Motor neuron (in vitro differentiated cells): ENCODE measurements around the gene P3R3URF. TPM values are rescaled to one million over a fixed set of nuclear protein-coding genes. Genes with fewer than 3 reads are reported as not detected.

Source experiments
- ATAC-seq, 8 experiments: fragments of 200-7000 bp; cut with Tn5 transposase; replicated peaks in 6 of 8; 2 replicates each; pipeline ENCODE4 v1.8.0; 2021; ENCODE audit warnings: mild to moderate bottlenecking in 8 of 8, moderate library complexity in 8 of 8
- H3K27ac ChIP-seq, 2 donors: fragments of 250-450 bp; sonication (Bioruptor Pico); 2 replicates each; pipeline ENCODE4 v1.9.0; 2021; ENCODE audit warnings: antibody characterized with exemption in 2 of 2, mild to moderate bottlenecking in 2 of 2, moderate library complexity in 1 of 2
- H3K4me1 ChIP-seq, 2 donors: fragments of 250-450 bp; sonication (Bioruptor Pico); replicated peaks in 1 of 2; 2 replicates each; pipeline ENCODE4 v1.6.1; 2021; ENCODE audit warnings: antibody characterized with exemption in 2 of 2, mild to moderate bottlenecking in 2 of 2, moderate library complexity in 1 of 2
- H3K4me3 ChIP-seq, 5 donors: fragments of 250-450 bp; sonication (Bioruptor Pico); 2 replicates each; pipeline ENCODE4 v1.9.0; 2021; ENCODE audit warnings: antibody characterized with exemption in 5 of 5, mild to moderate bottlenecking in 5 of 5, moderate library complexity in 4 of 5
- WGBS, 10 experiments: fragments of 450-650 bp; shearing (Covaris generic); methylation state at CpG; one replicate each; pipeline ENCODE4 v1.0.0; 2022; 5-methylcytosine and 5-hydroxymethylcytosine counted together
- in situ Hi-C, 9 experiments: fragments of 400-800 bp; cut with MboI; loops; one replicate each; pipeline ENCODE4 v1.15.0; 2021; ENCODE audit warnings: low sequenced_read_pairs in 9 of 9, low pct_unique_long_range_greater_than_20kb in 2 of 9; ENCODE audit not compliant: unreplicated experiment in 9 of 9
- total RNA-seq, 8 experiments: library from RNA; unstranded; fragments of 300-600 nt; gene quantifications; 2 replicates each; pipeline versions ENCODE4 v1.2.3 to v1.2.4, GENCODE V29; 2022

The P3R3URF gene
- total RNA-seq, 8 experiments from 2014 or later: not detected

- Histone ChIP-seq H3K4me1 (peaks cover 9 to 12% of the 10 kb centered on the region in 2 donors), H3K27ac (no peak overlapping the region), H3K4me3 (no peak overlapping the region)
- WGBS, 10 experiments: 20 to 67% (median 48%) methylated on average over 1 to 3 of the region's 3 CpGs; no CpG with 5 or more reads in 3 of the 10 experiments
- peak in 3 of 8 experiments; percentile 47 to 72 (median 47) for ATAC-seq
- in situ Hi-C loops: no loop called here
Observed at GRCh38 chr1:46205791-46206190, 29.5 kb upstream of the P3R3URF start.

GRCh38 chr1:46205141-46205540 lies 28.9 kb upstream of the P3R3URF start:
- Histone ChIP-seq H3K4me3 (no peak overlapping the region), H3K4me1 (peaks cover 9 to 12% of the 10 kb centered on the region in 2 donors), H3K27ac (no peak overlapping the region)
- in situ Hi-C loops: no loop called here
- 0 to 100% (median 72%) methylated on average over 1 to 3 of the region's 3 CpGs; no CpG with 5 or more reads in 1 of the 10 experiments for WGBS, 10 experiments
- no peak for ATAC-seq

- in situ Hi-C loops: no loop called here
- Histone ChIP-seq H3K27ac (no peak overlapping the region), H3K4me3 (peak overlapping the region in 2 of 5 donors; percentile 45 to 91), H3K4me1 (peaks cover 9 to 12% of the 10 kb centered on the region in 2 donors)
- ATAC-seq: no peak
- WGBS, 10 experiments: 76 to 88% (median 78%) methylated on average over 1 to 5 of the region's 5 CpGs; no CpG with 5 or more reads in 7 of the 10 experiments
Observed at GRCh38 chr1:46204406-46204742, 28.1 kb upstream of the P3R3URF start.

- Histone ChIP-seq H3K4me3 (peak overlapping the region; percentile 45 to 91 (median 57)), H3K27ac (no peak overlapping the region), H3K4me1 (peaks cover 9 to 15% of the 10 kb centered on the region in 2 donors)
- 0 to 69% (median 17%) methylated on average over 1 to 10 of the region's 14 CpGs; no CpG with 5 or more reads in 1 of the 10 experiments for WGBS, 10 experiments
- in situ Hi-C loops: no loop called here
- peak in 7 of 8 experiments; percentile 1 to 7 (median 5) for ATAC-seq
Observed at GRCh38 chr1:46203738-46204405, 27.6 kb upstream of the P3R3URF start.

GRCh38 chr1:46199233-46199749 lies 23.0 kb upstream of the P3R3URF start:
- Histone ChIP-seq H3K4me3 (no peak overlapping the region), H3K27ac (no peak overlapping the region), H3K4me1 (peaks cover 16 to 17% of the 10 kb centered on the region in 2 donors)
- in situ Hi-C loops: loop anchor here in 4 of 9 experiments (25.0 kb wide), 1 partner anchor 162 kb away; no protein-coding TSS in a partner anchor
- no peak for ATAC-seq
- WGBS, 10 experiments: 80 to 100% (median 95%) methylated on average over 1 to 3 of the region's 3 CpGs; no CpG with 5 or more reads in 4 of the 10 experiments

GRCh38 chr1:46197964-46198811 lies 21.9 kb upstream of the P3R3URF start, which contains the start of gene POMGNT1:
POMGNT1 (minus strand) TSS chr1:46198434; CDS start chr1:46197821, 613 bp downstream.
- Histone ChIP-seq H3K27ac (peak within 1 kb of the TSS; percentile 19 to 68), H3K4me3 (peak within 1 kb of the TSS; percentile 41 to 69 (median 58)), H3K4me1 (peaks cover 7 to 14% of the 10 kb centered on the region in 2 donors)
- ATAC-seq: peak; percentile 79 to 90 (median 80)
- 5 to 13% (median 12%) methylated on average over 3 to 16 of the region's 67 CpGs; no CpG with 5 or more reads in 6 of the 10 experiments for WGBS, 10 experiments
- in situ Hi-C loops: loop anchor here in 4 of 9 experiments (25.0 kb wide), 1 partner anchor 161 kb away; no protein-coding TSS in a partner anchor

GRCh38 chr1:46197560-46197963 lies 21.3 kb upstream of the P3R3URF start:
- in situ Hi-C loops: loop anchor here in 4 of 9 experiments (25.0 kb wide), 1 partner anchor 160 kb away; no protein-coding TSS in a partner anchor
- WGBS, 10 experiments: 30 to 78% (median 58%) methylated on average over 1 to 7 of the region's 9 CpGs; no CpG with 5 or more reads in 6 of the 10 experiments
- peak in 1 of 8 experiments; percentile 44 for ATAC-seq
- H3K4me1 ChIP-seq: peaks cover 7 to 14% of the 10 kb centered on the region in 2 donors
- H3K27ac ChIP-seq: no peak overlapping the region
- H3K4me3 ChIP-seq: peak overlapping the region; percentile 41 to 69 (median 58)

GRCh38 chr1:46196609-46197008 lies 20.3 kb upstream of the P3R3URF start:
- H3K27ac ChIP-seq: no peak overlapping the region
- in situ Hi-C loops: loop anchor here in 4 of 9 experiments (25.0 kb wide), 1 partner anchor 159 kb away; no protein-coding TSS in a partner anchor
- 92 to 100% (median 95%) methylated on average over 2 to 7 of the region's 9 CpGs; no CpG with 5 or more reads in 7 of the 10 experiments for WGBS, 10 experiments
- peaks cover 7 to 14% of the 10 kb centered on the region in 2 donors for H3K4me1 ChIP-seq
- H3K4me3 ChIP-seq: no peak overlapping the region
- no peak for ATAC-seq

GRCh38 chr1:46194641-46195193 lies 18.4 kb upstream of the P3R3URF start:
- WGBS, 10 experiments: 33 to 100% (median 88%) methylated on average over 1 to 5 of the region's 5 CpGs; no CpG with 5 or more reads in 2 of the 10 experiments
- Histone ChIP-seq H3K27ac (no peak overlapping the region), H3K4me1 (peaks cover 7 to 14% of the 10 kb centered on the region in 2 donors), H3K4me3 (no peak overlapping the region)
- no peak for ATAC-seq
- in situ Hi-C loops: loop anchor here in 4 of 9 experiments (25.0 kb wide), 1 partner anchor 157 kb away; no protein-coding TSS in a partner anchor

GRCh38 chr1:46193984-46194570 lies 17.8 kb upstream of the P3R3URF start:
- Histone ChIP-seq H3K27ac (no peak overlapping the region), H3K4me3 (no peak overlapping the region), H3K4me1 (peaks cover 7 to 14% of the 10 kb centered on the region in 2 donors)
- 80 to 92% (median 83%) methylated on average over 1 to 8 of the region's 9 CpGs; no CpG with 5 or more reads in 7 of the 10 experiments for WGBS, 10 experiments
- in situ Hi-C loops: loop anchor here in 4 of 9 experiments (25.0 kb wide), 1 partner anchor 157 kb away; no protein-coding TSS in a partner anchor
- ATAC-seq: peak in 1 of 8 experiments; percentile 2

- WGBS, 10 experiments: 80 to 100% (median 93%) methylated on average over 1 to 4 of the region's 7 CpGs; no CpG with 5 or more reads in 5 of the 10 experiments
- Histone ChIP-seq H3K4me1 (peaks cover 7 to 8% of the 10 kb centered on the region in 2 donors), H3K27ac (no peak overlapping the region), H3K4me3 (no peak overlapping the region)
- in situ Hi-C loops: loop anchor here in 4 of 9 experiments (25.0 kb wide), 1 partner anchor 156 kb away; no protein-coding TSS in a partner anchor
- no peak for ATAC-seq
Observed at GRCh38 chr1:46193285-46193684, 17.0 kb upstream of the P3R3URF start.
